Loucy (cell line): ENCODE results near the gene EVC.

Source experiments
- H2AFZ ChIP-seq: fragments of 200-600 bp; sonication (generic); 2 replicates; pipeline ENCODE4 v1.6.0; 2016; ENCODE audit warnings: antibody characterized with exemption, mild to moderate bottlenecking, low read length, moderate library complexity
- H3F3A ChIP-seq: fragments of 200-600 bp; 2 replicates; pipeline ENCODE4 v1.6.0; 2016; ENCODE audit warnings: antibody characterized with exemption, low read depth, mild to moderate bottlenecking
- H3K27me3 ChIP-seq: fragments of 200-600 bp; sonication (generic); 2 replicates; pipeline ENCODE4 v1.6.1; 2014; ENCODE audit warnings: low read length, mild to moderate bottlenecking; ENCODE audit not compliant: insufficient read depth, poor library complexity, severe bottlenecking
- H3K36me3 ChIP-seq: fragments of 200-600 bp; sonication (generic); 2 replicates; pipeline ENCODE4 v1.6.1; 2016; ENCODE audit warnings: low read length; ENCODE audit not compliant: insufficient read depth
- H3K4me1 ChIP-seq: fragments of 200-600 bp; sonication (generic); 2 replicates; pipeline ENCODE4 v1.5.1; 2014; ENCODE audit warnings: low read length, mild to moderate bottlenecking; ENCODE audit not compliant: insufficient read depth, poor library complexity, severe bottlenecking
- H3K4me2 ChIP-seq: fragments of 200-600 bp; sonication (generic); 2 replicates; pipeline ENCODE4 v1.6.0; 2014; ENCODE audit warnings: antibody characterized with exemption, low read length, low read depth, mild to moderate bottlenecking; ENCODE audit not compliant: poor library complexity, severe bottlenecking
- H3K4me3 ChIP-seq: fragments of 200-600 bp; sonication (generic); 2 replicates; pipeline ENCODE4 v1.5.1; 2014; ENCODE audit warnings: low read length, mild to moderate bottlenecking, mixed read lengths; ENCODE audit not compliant: poor library complexity, severe bottlenecking
- H3K79me2 ChIP-seq: fragments of 200-600 bp; sonication (generic); 2 replicates; pipeline ENCODE4 v1.6.1; 2014; ENCODE audit warnings: low read length; ENCODE audit not compliant: insufficient read depth
- H3K9ac ChIP-seq: fragments of 200-600 bp; sonication (generic); 2 replicates; pipeline ENCODE4 v1.6.0; 2014; ENCODE audit warnings: mild to moderate bottlenecking, low read depth, low read length, moderate library complexity; ENCODE audit not compliant: poor library complexity, severe bottlenecking
- H3K9me2 ChIP-seq: fragments of 200-600 bp; sonication (generic); replicated peaks from 2 replicates; pipeline ENCODE4 v1.6.1; 2016; ENCODE audit warnings: low read depth, low read length, mixed read lengths
- H3K9me3 ChIP-seq: fragments of 200-600 bp; sonication (generic); 2 replicates; pipeline ENCODE4 v1.6.1; 2014; ENCODE audit warnings: mild to moderate bottlenecking, antibody characterized with exemption, low read length, low read depth; ENCODE audit not compliant: insufficient read depth
- H4K20me1 ChIP-seq: fragments of 200-600 bp; sonication (generic); 2 replicates; pipeline ENCODE4 v1.6.0; 2014; ENCODE audit warnings: antibody characterized with exemption, low read length, mild to moderate bottlenecking; ENCODE audit not compliant: insufficient read depth, poor library complexity, severe bottlenecking
- CTCF ChIP-seq: fragments of 200-600 bp; sonication (generic); conservative IDR thresholded peaks from 2 replicates; pipeline ENCODE4 v1.5.1; 2014; ENCODE audit warnings: mild to moderate bottlenecking, antibody characterized with exemption, low read length
- EZH2phosphoT487 ChIP-seq: fragments of 200-600 bp; IDR thresholded peaks from 2 replicates; pipeline ENCODE4 v1.6.1; 2018; ENCODE audit warnings: antibody characterized with exemption, mild to moderate bottlenecking, moderate library complexity, borderline replicate concordance

EVC gene

DNA sequence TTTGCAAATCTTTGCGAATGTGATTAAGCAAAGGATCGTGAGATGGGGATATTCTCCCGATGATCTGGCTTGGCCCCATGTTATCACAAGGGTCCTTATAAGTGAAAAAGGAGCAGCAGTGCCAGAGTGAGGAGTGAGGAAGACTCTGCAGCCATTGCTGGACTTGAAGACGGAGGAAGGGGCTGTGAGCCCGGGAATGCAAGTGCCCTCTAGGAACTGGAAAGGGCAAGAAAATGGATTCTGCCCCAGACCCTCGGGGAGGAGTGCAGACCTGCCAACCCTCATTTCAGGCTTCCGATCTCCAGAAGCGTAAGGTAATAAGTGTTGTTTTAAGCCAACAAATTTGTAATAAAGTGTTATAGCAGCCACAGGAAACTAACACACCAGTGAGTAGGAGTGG lies 76.3 kb downstream of the EVC start:
- no peaks in the 10 kb centered on the region for H3K27me3 ChIP-seq
- no peaks in the 10 kb centered on the region for H3K36me3 ChIP-seq
- H3K9ac ChIP-seq, result no peak overlapping the region
- H4K20me1 ChIP-seq, result no peaks in the 10 kb centered on the region
- no peaks in the 10 kb centered on the region; the same call in 1 of the 2 replicates for H3K9me3 ChIP-seq
- no peak overlapping the region for H3K4me2 ChIP-seq
- no peak overlapping the region for H2AFZ ChIP-seq
- no peak overlapping the region for H3K4me3 ChIP-seq
- no peaks in the 10 kb centered on the region for H3F3A ChIP-seq
- TF ChIP-seq EZH2phosphoT487, result no peak
- no peak for TF ChIP-seq CTCF
- H3K9me2 ChIP-seq, result no peaks in the 10 kb centered on the region
- no peaks in the 10 kb centered on the region for H3K79me2 ChIP-seq
- H3K4me1 ChIP-seq, result no peaks in the 10 kb centered on the region

- no peaks in the 10 kb centered on the region for H4K20me1 ChIP-seq
- H3K36me3 ChIP-seq, result no peaks in the 10 kb centered on the region
- H2AFZ ChIP-seq, result no peak overlapping the region
- TF ChIP-seq EZH2phosphoT487, result no peak
- TF ChIP-seq CTCF, result no peak
- no peaks in the 10 kb centered on the region; the same call in 1 of the 2 replicates for H3K9me3 ChIP-seq
- H3K27me3 ChIP-seq, result no peaks in the 10 kb centered on the region
- H3K9me2 ChIP-seq, result no peaks in the 10 kb centered on the region
- no peak overlapping the region for H3K9ac ChIP-seq
- H3K4me3 ChIP-seq, result no peak overlapping the region
- H3K4me1 ChIP-seq, result no peaks in the 10 kb centered on the region
- H3K79me2 ChIP-seq, result no peaks in the 10 kb centered on the region
- H3F3A ChIP-seq, result no peaks in the 10 kb centered on the region
- H3K4me2 ChIP-seq, result no peak overlapping the region
These were observed 77.1 kb downstream of the EVC start for GRCh38 chr4:5788144-5788543.

DNA sequence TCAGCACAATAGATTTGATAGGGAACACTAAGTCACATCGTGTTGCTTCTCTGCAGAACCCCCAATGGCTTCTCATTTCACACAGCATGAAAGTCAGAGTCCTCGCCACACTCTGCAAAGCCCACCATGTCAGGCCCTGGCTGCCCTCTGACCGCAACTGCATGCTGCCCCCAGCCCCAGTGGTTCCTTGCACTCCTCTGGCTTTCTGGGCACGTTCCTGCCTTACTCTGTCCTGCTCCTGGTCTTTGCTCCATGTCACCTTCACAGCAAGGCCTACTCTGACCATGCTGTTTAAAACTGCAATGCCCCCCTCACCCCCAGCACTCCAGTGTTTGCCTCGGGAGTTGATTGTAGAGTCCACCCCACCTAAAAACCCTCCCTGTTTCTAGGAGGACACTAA lies 78.1 kb downstream of the EVC start:
- no peak overlapping the region for H2AFZ ChIP-seq
- no peaks in the 10 kb centered on the region for H3K9me2 ChIP-seq
- no peak overlapping the region for H3K4me2 ChIP-seq
- H3K4me1 ChIP-seq, result no peaks in the 10 kb centered on the region
- no peaks in the 10 kb centered on the region for H3K36me3 ChIP-seq
- H4K20me1 ChIP-seq, result no peaks in the 10 kb centered on the region
- H3K27me3 ChIP-seq, result no peaks in the 10 kb centered on the region
- TF ChIP-seq CTCF (no peak), EZH2phosphoT487 (no peak)
- H3F3A ChIP-seq, result no peaks in the 10 kb centered on the region
- no peak overlapping the region for H3K9ac ChIP-seq
- H3K79me2 ChIP-seq, result no peaks in the 10 kb centered on the region
- no peak overlapping the region for H3K4me3 ChIP-seq
- H3K9me3 ChIP-seq, result no peaks in the 10 kb centered on the region; the same call in 1 of the 2 replicates
